K562 treated with DMSO at 1 percent for 4 hours (cell line): Measurements from ENCODE around the gene CCDC148. TPM values are rescaled to one million over a fixed set of nuclear protein-coding genes. Genes with fewer than 3 reads are reported as not detected.

Experiments used
- total RNA-seq: library from RNA; unstranded; fragments of 300-600 nt; gene quantifications from 2 replicates; pipeline ENCODE4 v1.2.3, GENCODE V29; 2022; ENCODE audit not compliant: insufficient read depth

Gene CCDC148
- 0.50 and 1.3 TPM in 2 replicates for total RNA-seq

DNA sequence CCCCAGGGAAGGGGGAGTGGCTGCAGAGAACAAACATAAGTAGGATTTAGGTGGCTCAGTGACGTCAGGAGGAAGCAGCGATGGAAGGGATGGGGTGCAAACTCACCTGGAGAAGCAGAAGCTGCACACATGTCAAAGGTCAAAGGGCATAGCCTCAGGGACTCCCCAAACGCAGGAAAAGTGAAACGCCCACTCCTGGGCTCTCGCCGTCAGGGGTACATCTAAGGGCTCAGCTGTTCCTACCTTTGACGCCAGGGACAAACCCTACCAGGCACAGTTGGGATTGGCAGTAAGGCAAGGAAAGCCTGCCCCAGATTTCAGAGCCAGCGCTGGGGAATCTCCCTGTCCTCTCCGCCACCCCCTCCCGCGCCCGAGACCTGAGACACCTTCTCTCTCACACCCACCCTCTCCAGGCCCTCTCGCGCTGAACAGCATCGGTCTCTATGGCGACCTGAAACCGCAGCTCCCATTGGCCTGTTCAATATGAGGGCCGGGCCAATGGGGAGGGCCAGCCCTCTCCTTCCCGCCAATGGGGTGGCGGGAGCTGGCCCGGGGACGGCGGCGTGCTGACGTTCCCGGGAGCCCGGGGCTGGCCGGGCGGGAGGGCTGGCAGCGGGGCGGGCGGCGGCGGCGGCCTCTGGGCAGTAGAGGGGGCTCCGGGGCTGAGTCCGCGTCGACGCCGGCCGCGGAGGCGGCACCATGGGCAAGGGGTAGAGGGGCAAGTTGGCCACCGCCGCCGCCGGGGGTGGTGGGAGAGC is at the start of gene CCDC148, which contains the start of gene PKP4:
Gene CCDC148, minus strand, starts transcription at position 445 of the 758 bp plus-strand sequence. Its CDS starts 314 bp downstream, at position 131.
Gene PKP4, plus strand, starts transcription at position 644 of the 758 bp plus-strand sequence. CDS start 76,233 bp downstream, outside the sequence.

Other genes starting within 250 kb of the CCDC148 start
- gene PKP4, start 199 bp upstream of the CCDC148 start, total RNA-seq: 34.1 and 34.6 TPM in 2 replicates